Natural killer cell treated with Interleukin-12 subunit alpha and Interleukin-12 subunit beta and Interleukin-15 and Interleukin-18, amount 100 ng/mL, for 72 hours (primary cell): ENCODE results near the gene ELMO1. TPM values are rescaled to one million over a fixed set of nuclear protein-coding genes. Genes with fewer than 3 reads are reported as not detected.

Experiments used
- ATAC-seq, 2 donors: fragments of 150-1000 bp; cut with Tn5 transposase in 1 of 2; sonication (Bioruptor Pico), chemical (Tn5 transposase) in 1 of 2; 2 replicates each; pipeline ENCODE4 v1.10.0; 2021
- DNase-seq: peaks from one replicate; pipeline ENCODE4 v3.0.0; 2022; ENCODE audit warnings: low spot score
- H3K27ac Mint-ChIP-seq, 2 donors: 1 replicate in 1 of 2; 2 replicates in 1 of 2; pipeline ENCODE4 v1.8.0; 2022; ENCODE audit warnings: mixed read lengths in 2 of 2, mild to moderate bottlenecking in 1 of 2, moderate library complexity in 1 of 2
- H3K27me3 Mint-ChIP-seq, 2 donors: 1 replicate in 1 of 2; 2 replicates in 1 of 2; pipeline ENCODE4 v1.8.0; 2022; ENCODE audit warnings: mixed read lengths in 2 of 2
- H3K36me3 Mint-ChIP-seq: one replicate; pipeline ENCODE4 v1.8.0; 2022; ENCODE audit warnings: mixed read lengths
- H3K4me1 Mint-ChIP-seq, 2 donors: 1 replicate in 1 of 2; 2 replicates in 1 of 2; pipeline ENCODE4 v1.8.0; 2022; ENCODE audit warnings: low read depth in 2 of 2, mixed read lengths in 2 of 2, mild to moderate bottlenecking in 1 of 2
- H3K4me3 Mint-ChIP-seq: one replicate; pipeline ENCODE4 v1.8.0; 2022; ENCODE audit warnings: mixed read lengths
- H3K9me3 Mint-ChIP-seq: 2 replicates; pipeline ENCODE4 v1.8.0; 2022; ENCODE audit warnings: mixed read lengths
- total RNA-seq, 2 donors: library from RNA; stranded (reverse); gene quantifications; one replicate each; pipeline ENCODE4 v1.2.3, GENCODE V29; 2022

Gene ELMO1
- total RNA-seq, 2 donors from 2014 or later: 36.8 to 103 TPM

GRCh38 chr7:37007691-37008090 is 441.0 kb downstream of the ELMO1 start:
- Mint-ChIP-seq H3K9me3 (no peaks in the 10 kb centered on the region), H3K4me3 (no peak overlapping the region), H3K4me1 (peaks cover 8 to 13% of the 10 kb centered on the region in 2 donors), H3K36me3 (peaks cover 6% of the 10 kb centered on the region), H3K27ac (peak overlapping the region in 1 of 2 donors; percentile 17), H3K27me3 (no peaks in the 10 kb centered on the region)
- ATAC-seq (no peak), DNase-seq (no peak)

DNA sequence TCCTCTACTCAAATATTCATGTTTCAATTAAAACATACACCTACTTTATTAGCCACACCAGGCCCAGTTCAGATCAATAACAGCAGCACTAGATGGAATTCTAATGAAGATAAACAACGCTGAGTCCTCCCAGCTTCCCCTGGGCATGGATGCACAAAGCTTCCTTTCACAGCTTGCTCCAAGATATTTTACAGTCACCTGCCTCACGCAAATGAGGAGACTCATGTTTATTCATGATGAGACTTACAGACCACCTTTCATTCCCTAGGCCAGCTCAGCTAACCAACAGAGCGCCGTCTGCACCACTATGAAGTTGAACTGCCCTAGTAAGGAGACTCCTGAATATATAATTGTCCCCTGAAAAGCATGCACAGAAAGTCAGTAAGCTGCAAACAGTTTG is 441.4 kb downstream of the ELMO1 start:
- ATAC-seq (no peak), DNase-seq (no peak)
- Mint-ChIP-seq H3K36me3 (peaks cover 4% of the 10 kb centered on the region), H3K27me3 (no peaks in the 10 kb centered on the region), H3K4me1 (peaks cover 8 to 17% of the 10 kb centered on the region in 2 donors), H3K27ac (no peak overlapping the region), H3K4me3 (no peak overlapping the region), H3K9me3 (no peaks in the 10 kb centered on the region)

GRCh38 chr7:37006764-37007163 is 441.9 kb downstream of the ELMO1 start:
- peaks cover 8 to 13% of the 10 kb centered on the region in 2 donors for H3K4me1 Mint-ChIP-seq
- no peak overlapping the region for H3K27ac Mint-ChIP-seq
- H3K4me3 Mint-ChIP-seq: no peak overlapping the region
- DNase-seq: no peak
- no peak for ATAC-seq
- H3K9me3 Mint-ChIP-seq: no peaks in the 10 kb centered on the region
- H3K36me3 Mint-ChIP-seq: peaks cover under 1% of the 10 kb centered on the region
- H3K27me3 Mint-ChIP-seq: no peaks in the 10 kb centered on the region

GRCh38 chr7:37000511-37000910 is 448.2 kb downstream of the ELMO1 start:
- Mint-ChIP-seq H3K4me1 (peaks cover 4 to 8% of the 10 kb centered on the region in 2 donors), H3K9me3 (no peaks in the 10 kb centered on the region), H3K4me3 (no peak overlapping the region), H3K27ac (no peak overlapping the region), H3K27me3 (no peaks in the 10 kb centered on the region), H3K36me3 (no peaks in the 10 kb centered on the region)
- no peak for ATAC-seq
- no peak for DNase-seq

- H3K4me3 Mint-ChIP-seq: no peak overlapping the region
- no peak overlapping the region for H3K27ac Mint-ChIP-seq
- DNase-seq: no peak
- no peaks in the 10 kb centered on the region for H3K36me3 Mint-ChIP-seq
- ATAC-seq: no peak
- no peaks in the 10 kb centered on the region for H3K9me3 Mint-ChIP-seq
- H3K27me3 Mint-ChIP-seq: no peaks in the 10 kb centered on the region
- H3K4me1 Mint-ChIP-seq: peaks cover 4 to 8% of the 10 kb centered on the region in 2 donors
These were observed 448.8 kb downstream of the ELMO1 start for GRCh38 chr7:36999626-37000485.

- Mint-ChIP-seq H3K36me3 (no peaks in the 10 kb centered on the region), H3K9me3 (peaks cover 2% of the 10 kb centered on the region), H3K4me3 (no peak overlapping the region), H3K27me3 (no peaks in the 10 kb centered on the region), H3K4me1 (peaks cover 9 to 13% of the 10 kb centered on the region in 2 donors), H3K27ac (no peak overlapping the region)
- ATAC-seq (no peak), DNase-seq (no peak)
These were observed 452.9 kb downstream of the ELMO1 start for GRCh38 chr7:36995776-36996175.

GRCh38 chr7:36994456-36995112 is 454.1 kb downstream of the ELMO1 start:
- Mint-ChIP-seq H3K4me1 (peaks cover 9 to 13% of the 10 kb centered on the region in 2 donors), H3K4me3 (no peak overlapping the region), H3K27ac (peak overlapping the region in 1 of 2 donors; percentile 21), H3K9me3 (peaks cover 2% of the 10 kb centered on the region), H3K27me3 (no peaks in the 10 kb centered on the region), H3K36me3 (no peaks in the 10 kb centered on the region)
- ATAC-seq: no peak
- no peak for DNase-seq

DNA sequence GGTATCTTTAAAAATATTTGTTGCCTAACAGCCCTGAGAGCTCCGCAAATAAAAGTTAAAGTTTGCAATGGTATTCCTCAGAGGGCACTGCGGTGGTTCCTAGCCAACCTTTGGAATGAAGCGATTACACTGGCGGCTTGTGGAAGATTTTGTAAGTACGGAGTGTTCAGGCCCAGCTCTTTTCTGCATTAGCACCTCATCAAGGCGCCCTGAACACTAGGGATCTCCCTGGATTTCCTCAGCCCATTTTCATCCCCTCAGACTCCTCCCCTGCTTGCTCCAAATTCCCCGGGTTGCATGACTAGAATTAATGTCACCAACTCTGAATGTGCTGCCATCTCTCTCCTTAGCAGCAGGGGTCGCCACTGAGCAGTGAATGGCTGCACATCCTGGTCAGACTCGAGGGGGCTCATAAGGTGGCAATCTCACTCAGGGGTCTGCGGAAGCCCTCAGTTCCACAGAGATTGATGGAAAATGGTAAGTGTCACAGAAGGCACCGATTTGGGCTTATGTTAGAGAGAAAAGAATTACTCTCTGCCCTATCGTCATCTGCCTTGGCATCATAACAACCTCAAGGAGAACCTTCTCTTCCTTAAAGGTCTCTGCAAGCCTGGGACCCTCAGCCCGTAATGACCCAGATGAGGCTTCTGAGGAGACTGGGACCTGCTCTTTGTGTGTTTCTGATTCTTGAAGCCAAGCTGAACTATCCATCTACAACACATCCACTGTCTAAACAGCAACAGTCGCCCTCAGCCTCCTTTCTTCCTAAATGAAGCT is 461.5 kb downstream of the ELMO1 start:
- peak; percentile 64 for DNase-seq
- Mint-ChIP-seq H3K27ac (peak overlapping the region in 1 of 2 donors; percentile 25), H3K4me1 (peaks cover 34 to 50% of the 10 kb centered on the region in 2 donors), H3K4me3 (no peak overlapping the region), H3K36me3 (no peaks in the 10 kb centered on the region), H3K27me3 (no peaks in the 10 kb centered on the region), H3K9me3 (peaks cover 3% of the 10 kb centered on the region)
- ATAC-seq: peak; percentile 52 to 67

DNA sequence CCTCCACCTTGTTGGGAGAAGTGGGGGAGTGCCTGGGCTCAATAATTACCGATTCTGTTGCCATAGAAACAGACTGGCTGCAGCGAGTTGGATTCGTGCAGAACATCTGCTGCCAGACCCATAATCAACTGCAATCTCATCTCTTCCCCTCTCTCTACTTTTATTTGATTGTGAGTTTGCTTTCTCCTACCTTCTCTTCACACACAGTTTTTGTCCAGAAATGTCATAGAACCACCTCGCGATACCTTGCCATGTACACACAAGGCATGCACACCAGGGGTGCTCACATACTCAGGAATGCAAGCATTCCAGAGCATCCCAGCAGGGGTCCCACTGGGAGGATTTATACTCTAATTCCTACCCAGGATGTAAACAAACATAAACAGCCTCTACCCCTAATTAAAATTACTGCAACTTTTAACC is 462.1 kb downstream of the ELMO1 start:
- peaks cover 3% of the 10 kb centered on the region for H3K9me3 Mint-ChIP-seq
- ATAC-seq (no peak), DNase-seq (no peak)
- peaks cover 34 to 49% of the 10 kb centered on the region in 2 donors for H3K4me1 Mint-ChIP-seq
- no peaks in the 10 kb centered on the region for H3K36me3 Mint-ChIP-seq
- H3K27ac Mint-ChIP-seq: peak overlapping the region in 1 of 2 donors; percentile 19
- H3K27me3 Mint-ChIP-seq: no peaks in the 10 kb centered on the region
- no peak overlapping the region for H3K4me3 Mint-ChIP-seq

DNA sequence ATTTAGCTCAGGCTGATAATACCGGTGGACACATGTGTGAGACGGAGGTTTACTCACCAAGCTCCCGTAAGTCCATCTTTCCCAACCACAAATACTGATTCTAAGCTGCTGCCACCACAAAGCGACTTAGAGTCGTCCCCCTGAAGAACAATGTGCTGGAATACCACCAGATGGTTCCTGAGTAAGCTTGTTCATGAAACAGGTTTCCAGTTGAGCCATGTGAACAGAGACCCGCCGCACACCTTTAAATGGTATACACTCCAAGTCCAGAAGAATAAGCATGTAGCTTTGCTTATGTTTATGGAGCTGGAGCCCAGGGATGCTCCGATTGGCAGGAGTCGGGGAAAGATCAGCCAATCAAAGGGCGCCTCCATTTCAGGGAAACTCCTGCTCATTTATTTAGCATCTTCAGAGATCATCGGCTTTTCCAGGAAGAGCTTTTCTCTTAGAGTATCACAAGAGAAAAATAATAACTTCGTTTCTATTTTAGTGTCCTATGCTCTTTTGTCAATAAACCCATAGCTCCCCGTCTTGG is 462.7 kb downstream of the ELMO1 start:
- no peak for ATAC-seq
- peaks cover 34 to 46% of the 10 kb centered on the region in 2 donors for H3K4me1 Mint-ChIP-seq

DNA sequence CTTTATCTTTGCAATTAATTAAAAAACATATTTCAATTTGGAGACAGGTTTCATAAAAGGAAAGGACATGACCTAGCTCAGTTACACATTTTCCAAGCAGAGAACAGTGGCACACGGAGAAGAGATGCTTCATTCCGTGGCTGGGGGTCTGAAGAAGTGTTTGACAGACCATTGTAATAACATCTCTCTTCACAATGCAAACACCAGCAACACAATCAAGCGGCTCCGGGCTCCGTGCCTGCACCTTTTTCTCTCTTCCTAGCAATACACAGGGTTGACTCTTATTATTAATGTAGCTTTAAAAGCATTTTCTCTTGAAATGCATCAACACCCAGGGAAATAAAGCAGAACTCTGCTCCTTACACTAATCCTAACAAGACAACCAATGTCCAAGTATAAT is 463.3 kb downstream of the ELMO1 start:
- H3K4me1 Mint-ChIP-seq: peaks cover 34 to 46% of the 10 kb centered on the region in 2 donors
- H3K4me3 Mint-ChIP-seq: no peak overlapping the region
- H3K27me3 Mint-ChIP-seq: no peaks in the 10 kb centered on the region
- H3K27ac Mint-ChIP-seq: peak overlapping the region in 1 of 2 donors; percentile 53
- no peaks in the 10 kb centered on the region for H3K36me3 Mint-ChIP-seq
- DNase-seq (no peak), ATAC-seq (no peak)
- peaks cover 3% of the 10 kb centered on the region for H3K9me3 Mint-ChIP-seq

More for the DNA sequence above, 462.7 kb downstream of the ELMO1 start:
- H3K27ac Mint-ChIP-seq: peak overlapping the region in 1 of 2 donors; percentile 53
- peaks cover 3% of the 10 kb centered on the region for H3K9me3 Mint-ChIP-seq
- H3K27me3 Mint-ChIP-seq: no peaks in the 10 kb centered on the region
- H3K36me3 Mint-ChIP-seq: no peaks in the 10 kb centered on the region
- no peak overlapping the region for H3K4me3 Mint-ChIP-seq
- no peak for DNase-seq

- Mint-ChIP-seq H3K36me3 (no peaks in the 10 kb centered on the region), H3K27me3 (no peaks in the 10 kb centered on the region), H3K9me3 (peaks cover 3% of the 10 kb centered on the region), H3K27ac (peak overlapping the region in 1 of 2 donors; percentile 49), H3K4me3 (peak overlapping the region; percentile 10), H3K4me1 (peaks cover 34 to 46% of the 10 kb centered on the region in 2 donors)
- no peak for ATAC-seq
- DNase-seq: no peak
These were observed 463.9 kb downstream of the ELMO1 start for GRCh38 chr7:36984710-36985312.

DNA sequence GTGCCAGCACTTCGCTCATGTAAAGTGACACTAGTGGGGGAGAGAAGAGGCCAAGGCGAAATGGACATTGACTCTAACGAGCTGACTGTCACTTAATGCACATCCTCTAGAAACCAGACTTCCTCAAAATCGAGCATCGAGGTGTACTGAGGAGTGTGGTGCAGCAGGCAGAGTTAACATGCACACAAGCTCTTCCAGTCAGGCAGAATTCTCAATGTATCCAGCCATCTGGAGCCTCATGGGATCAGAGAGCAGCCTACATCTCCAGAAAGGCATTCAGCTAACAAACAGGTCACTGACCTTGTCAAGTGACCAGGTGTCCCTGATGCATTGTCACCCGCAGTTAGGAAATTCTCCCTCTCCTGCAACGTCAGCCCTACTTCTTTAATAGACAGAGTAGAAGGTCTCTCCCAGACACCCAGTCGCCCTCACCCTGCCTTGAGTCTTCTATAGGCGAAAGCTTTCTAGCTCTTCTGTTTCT is 464.6 kb downstream of the ELMO1 start:
- Mint-ChIP-seq H3K36me3 (no peaks in the 10 kb centered on the region), H3K4me1 (peaks cover 34 to 46% of the 10 kb centered on the region in 2 donors), H3K27ac (peak overlapping the region in 1 of 2 donors; percentile 49), H3K4me3 (no peak overlapping the region), H3K9me3 (peaks cover 3% of the 10 kb centered on the region), H3K27me3 (no peaks in the 10 kb centered on the region)
- DNase-seq: no peak
- no peak for ATAC-seq
